D721Med (cell line): Measurements from ENCODE around the gene POU3F1.

ENCODE experiments used
- DNase-seq: peaks from one replicate; pipeline ENCODE4 v3.0.0; 2011; ENCODE audit warnings: low spot score; ENCODE audit not compliant: insufficient read length
- FAIRE-seq: peaks from 2 replicates; lab custom pipeline; 2011; peaks lifted over from hg19 to GRCh38; lab: Jason Lieb, UNC
- CTCF ChIP-seq: IDR thresholded peaks from 2 replicates; pipeline ENCODE4 v1.5.1; 2012; ENCODE audit warnings: mild to moderate bottlenecking, control low read depth; ENCODE audit not compliant: insufficient read depth; ENCODE audit errors: missing control alignments

The POU3F1 gene

GRCh38 chr1:37995751-37996345, 50.7 kb downstream of the POU3F1 start:
- no peak for FAIRE-seq
- DNase-seq: no peak
- TF ChIP-seq CTCF: no peak

GRCh38 chr1:37994886-37995566, 51.6 kb downstream of the POU3F1 start:
- DNase-seq: no peak
- FAIRE-seq: no peak
- no peak for TF ChIP-seq CTCF
